Uterus (tissue), 2 donors: ENCODE measurements around the gene BHLHA15.

Experiments
- CTCF ChIP-seq, 4 experiments: fragments of 200-600 bp in 2 of 4; fragments of 450-650 bp in 2 of 4; sonication (generic) in 2 of 4; IDR thresholded peaks; one replicate each; pipeline ENCODE4 v1.5.1; 2016 to 2019; ENCODE audit warnings: antibody characterized with exemption in 4 of 4, mild to moderate bottlenecking in 2 of 4, moderate library complexity in 1 of 4
- POLR2A ChIP-seq, 2 donors: fragments of 450-650 bp; IDR thresholded peaks; one replicate each; pipeline ENCODE4 v1.6.1; 2016; ENCODE audit warnings: antibody characterized with exemption in 2 of 2, mild to moderate bottlenecking in 1 of 2, moderate library complexity in 1 of 2

- TF ChIP-seq CTCF (IDR thresholded peaks at IDR 0.05), result no peak
- no peak for TF ChIP-seq POLR2A (IDR thresholded peaks at IDR 0.05)
Measured at GRCh38 chr7:98193474-98194180, 17.6 kb upstream of the BHLHA15 start.
